HUES64 (cell line): ENCODE measurements around the gene CTBP2. TPM values are rescaled to one million over a fixed set of nuclear protein-coding genes. Genes with fewer than 3 reads are reported as not detected.
A peak's percentile ranks its signal among the peaks of the same experiment; 100 is the strongest.

Experiments used
- H3K27ac ChIP-seq: 2 replicates; pipeline ENCODE4 v1.7.0; 2013; ENCODE audit warnings: low read depth, low read length, inconsistent platforms
- H3K27me3 ChIP-seq: 2 replicates; pipeline ENCODE4 v1.6.1; 2013; ENCODE audit warnings: mild to moderate bottlenecking, low read length; ENCODE audit not compliant: insufficient read depth
- H3K36me3 ChIP-seq: 2 replicates; pipeline ENCODE4 v1.6.1; 2013; ENCODE audit warnings: mild to moderate bottlenecking, low read length; ENCODE audit not compliant: insufficient read depth
- H3K4me1 ChIP-seq: 2 replicates; pipeline ENCODE4 v1.6.1; 2013; ENCODE audit warnings: mild to moderate bottlenecking, low read length, moderate library complexity; ENCODE audit not compliant: insufficient read depth
- H3K4me3 ChIP-seq: 2 replicates; pipeline ENCODE4 v1.5.1; 2013; ENCODE audit warnings: mild to moderate bottlenecking, low read length, moderate library complexity
- H3K9ac ChIP-seq: 2 replicates; pipeline ENCODE4 v1.6.1; 2013; ENCODE audit warnings: mild to moderate bottlenecking, low read depth, low read length
- H3K9me3 ChIP-seq: 2 replicates; pipeline ENCODE4 v1.6.1; 2013; ENCODE audit warnings: low read depth, low read length; ENCODE audit not compliant: insufficient read depth
- whole genome bisulfite sequencing: fragments of 150-250, 120-280 bp; methylation state at CpG from one replicate; pipeline ENCODE4 v1.1.7; 2013; ENCODE audit warnings: missing lambda C conversion rate; 5-methylcytosine and 5-hydroxymethylcytosine counted together
- polyA plus RNA-seq, 2 experiments: library from polyadenylated mRNA; stranded (reverse); fragments of 50-300 nt; gene quantifications; one replicate each; pipeline ENCODE4 v1.2.3, GENCODE V29; 2013

CTBP2 gene
- 166 TPM for polyA plus RNA-seq (2013, experiment 1 of 2)
- 145 TPM for polyA plus RNA-seq (2013, experiment 2 of 2)

- WGBS = 0% methylated on average over 89 of the region's 103 CpGs
- Histone ChIP-seq H3K27ac (peak within 1 kb of the TSS; percentile 99), H3K36me3 (no peaks in the 10 kb centered on the region), H3K4me3 (peak within 1 kb of the TSS; percentile 88), H3K9ac (peak within 1 kb of the TSS; percentile 96), H3K27me3 (no peaks in the 10 kb centered on the region), H3K9me3 (no peaks in the 10 kb centered on the region), H3K4me1 (peaks cover 33% of the 10 kb centered on the region)
These were observed at the start of gene CTBP2 for GRCh38 chr10:125159932-125160855. CTBP2 (minus strand) TSS chr10:125160563.

- no peak overlapping the region for H3K27ac ChIP-seq
These were observed 49.4 kb upstream of the CTBP2 start for GRCh38 chr10:125209591-125210355.

GRCh38 chr10:125208854-125209565 lies 48.6 kb upstream of the CTBP2 start:
- Histone ChIP-seq H3K27me3 (no peaks in the 10 kb centered on the region), H3K27ac (no peak overlapping the region), H3K9me3 (no peaks in the 10 kb centered on the region), H3K36me3 (no peaks in the 10 kb centered on the region), H3K4me3 (no peak overlapping the region), H3K9ac (no peak overlapping the region), H3K4me1 (no peaks in the 10 kb centered on the region)
- 93% methylated on average over 23 of the region's 23 CpGs for WGBS

More at GRCh38 chr10:125209591-125210355, 49.4 kb upstream of the CTBP2 start:
- H3K9ac ChIP-seq = no peak overlapping the region
- H3K4me1 ChIP-seq = no peaks in the 10 kb centered on the region
- no peak overlapping the region for H3K4me3 ChIP-seq
- no peaks in the 10 kb centered on the region for H3K27me3 ChIP-seq
- WGBS = 82% methylated on average over 9 of the region's 10 CpGs
- H3K36me3 ChIP-seq = no peaks in the 10 kb centered on the region
- no peaks in the 10 kb centered on the region for H3K9me3 ChIP-seq

GRCh38 chr10:125206623-125207022 lies 46.3 kb upstream of the CTBP2 start:
- no peaks in the 10 kb centered on the region for H3K36me3 ChIP-seq
- H3K27me3 ChIP-seq = no peaks in the 10 kb centered on the region
- H3K27ac ChIP-seq = no peak overlapping the region
- H3K9me3 ChIP-seq = no peaks in the 10 kb centered on the region
- H3K4me1 ChIP-seq = no peaks in the 10 kb centered on the region
- H3K4me3 ChIP-seq = no peak overlapping the region
- 94% methylated on average over 5 of the region's 5 CpGs for WGBS
- no peak overlapping the region for H3K9ac ChIP-seq

- Histone ChIP-seq H3K9me3 (no peaks in the 10 kb centered on the region), H3K36me3 (no peaks in the 10 kb centered on the region), H3K4me3 (no peak overlapping the region), H3K27me3 (no peaks in the 10 kb centered on the region), H3K9ac (no peak overlapping the region), H3K4me1 (no peaks in the 10 kb centered on the region), H3K27ac (no peak overlapping the region)
- 87% methylated on average over 2 of the region's 2 CpGs for WGBS
These were observed 45.1 kb upstream of the CTBP2 start for GRCh38 chr10:125205431-125205830.

GRCh38 chr10:125204400-125204799 lies 44.0 kb upstream of the CTBP2 start:
- no peaks in the 10 kb centered on the region for H3K4me1 ChIP-seq
- H3K9ac ChIP-seq = no peak overlapping the region
- no peaks in the 10 kb centered on the region for H3K27me3 ChIP-seq
- H3K4me3 ChIP-seq = no peak overlapping the region
- no peaks in the 10 kb centered on the region for H3K9me3 ChIP-seq
- no peaks in the 10 kb centered on the region for H3K36me3 ChIP-seq
- 96% methylated on average over 5 of the region's 5 CpGs for WGBS
- no peak overlapping the region for H3K27ac ChIP-seq

- Histone ChIP-seq H3K27ac (no peak overlapping the region), H3K4me1 (no peaks in the 10 kb centered on the region), H3K27me3 (no peaks in the 10 kb centered on the region), H3K4me3 (no peak overlapping the region), H3K9me3 (no peaks in the 10 kb centered on the region), H3K36me3 (no peaks in the 10 kb centered on the region), H3K9ac (no peak overlapping the region)
- WGBS = 94% methylated on average over 9 of the region's 10 CpGs
These were observed 42.9 kb upstream of the CTBP2 start for GRCh38 chr10:125203186-125203800.

- WGBS = 93% methylated on average over 10 of the region's 10 CpGs
These were observed 41.6 kb upstream of the CTBP2 start for GRCh38 chr10:125201791-125202622.

GRCh38 chr10:125201108-125201524 lies 40.8 kb upstream of the CTBP2 start:
- H3K27me3 ChIP-seq = no peaks in the 10 kb centered on the region
- no peaks in the 10 kb centered on the region for H3K36me3 ChIP-seq
- H3K9me3 ChIP-seq = no peaks in the 10 kb centered on the region
- no peak overlapping the region for H3K9ac ChIP-seq
- no peak overlapping the region for H3K27ac ChIP-seq
- 74% methylated on average over 5 of the region's 5 CpGs for whole genome bisulfite sequencing
- no peaks in the 10 kb centered on the region for H3K4me1 ChIP-seq
- no peak overlapping the region for H3K4me3 ChIP-seq

More at GRCh38 chr10:125201791-125202622, 41.6 kb upstream of the CTBP2 start:
- no peaks in the 10 kb centered on the region for H3K4me1 ChIP-seq
- no peak overlapping the region for H3K9ac ChIP-seq
- H3K4me3 ChIP-seq = no peak overlapping the region
- H3K9me3 ChIP-seq = no peaks in the 10 kb centered on the region
- no peaks in the 10 kb centered on the region for H3K27me3 ChIP-seq
- no peaks in the 10 kb centered on the region for H3K36me3 ChIP-seq
- H3K27ac ChIP-seq = no peak overlapping the region

- 80% methylated on average over 3 of the region's 3 CpGs for WGBS
- Histone ChIP-seq H3K27ac (no peak overlapping the region), H3K4me3 (no peak overlapping the region), H3K27me3 (no peaks in the 10 kb centered on the region), H3K9me3 (no peaks in the 10 kb centered on the region), H3K4me1 (no peaks in the 10 kb centered on the region), H3K36me3 (no peaks in the 10 kb centered on the region), H3K9ac (no peak overlapping the region)
These were observed 40.0 kb upstream of the CTBP2 start for GRCh38 chr10:125200396-125200795.
